Endothelial cell of umbilical vein (primary cell): Measurements from ENCODE around the gene PARP9. TPM values are rescaled to one million over a fixed set of nuclear protein-coding genes. Genes with fewer than 3 reads are reported as not detected.

ENCODE experiments used
- BruUV-seq: library from RNA; stranded (reverse); fragments of 400-500 nt; replicated peaks from 2 replicates; lab custom pipeline; 2021; lab: Mats Ljungman, UMichigan
- CTCF ChIA-PET: fragments of 300-600, 350-600 bp; sonication (Branson Sonifier 250); formaldehyde crosslinking; loops from one replicate; lab custom pipeline; 2021; ENCODE audit warnings: antibody characterized with exemption, inconsistent platforms; lab: Charles Lee
- POLR2A ChIA-PET: fragments of 300-600, 350-600 bp; sonication (Branson Sonifier 250); formaldehyde crosslinking; loops from one replicate; lab custom pipeline; 2021; ENCODE audit warnings: antibody characterized with exemption, inconsistent platforms; lab: Charles Lee
- DNase-seq: peaks from one replicate; pipeline ENCODE4 v3.0.0-alpha.2; 2011; ENCODE audit warnings: low read depth, low spot score
- FAIRE-seq: peaks from 2 replicates; lab custom pipeline; 2011; peaks lifted over from hg19 to GRCh38; lab: Jason Lieb, UNC
- H2AFZ ChIP-seq: 2 replicates; pipeline ENCODE4 v1.6.0; 2012; ENCODE audit warnings: low read depth, low read length, control low read depth, inconsistent platforms
- H3K27ac ChIP-seq: 2 replicates; pipeline ENCODE4 v1.5.1; 2011; ENCODE audit warnings: low read depth, mild to moderate bottlenecking, control low read depth, low read length, moderate library complexity; ENCODE audit not compliant: insufficient read depth
- H3K27me3 ChIP-seq, 2 experiments: 2 replicates each; pipeline versions ENCODE4 v1.6.0 to v1.6.1; 2011; ENCODE audit warnings: low read length in 2 of 2, mixed read lengths in 1 of 2; ENCODE audit not compliant: control insufficient read depth in 2 of 2, insufficient read depth in 2 of 2
- H3K36me3 ChIP-seq, 2 experiments: 2 replicates in 1 of 2; 3 replicates in 1 of 2; pipeline ENCODE4 v1.5.1; 2011; ENCODE audit warnings: low read length in 2 of 2, mild to moderate bottlenecking in 1 of 2, moderate library complexity in 1 of 2; ENCODE audit not compliant: control insufficient read depth in 2 of 2, insufficient read depth in 2 of 2; ENCODE audit errors: extremely low read depth in 1 of 2
- H3K4me1 ChIP-seq: 3 replicates; pipeline ENCODE4 v1.5.1; 2011; ENCODE audit warnings: mild to moderate bottlenecking, low read length; ENCODE audit not compliant: control insufficient read depth, insufficient read depth; ENCODE audit errors: extremely low read depth
- H3K4me2 ChIP-seq: 2 replicates; pipeline ENCODE4 v1.6.1; 2011; ENCODE audit warnings: low read length, control low read depth, mixed read lengths; ENCODE audit not compliant: insufficient read depth
- H3K4me3 ChIP-seq, 3 experiments: fragments of 200-600 bp in 1 of 3; sonication (generic), shearing (Covaris generic) in 1 of 3; replicated peaks in 1 of 3; 2 replicates each; pipeline ENCODE4 v1.5.1; 2011 to 2016; ENCODE audit warnings: control low read depth in 3 of 3, low read length in 3 of 3, mild to moderate bottlenecking in 2 of 3, inconsistent platforms in 1 of 3, low read depth in 1 of 3, moderate library complexity in 1 of 3; ENCODE audit not compliant: insufficient read depth in 1 of 3
- H3K79me2 ChIP-seq: 2 replicates; pipeline ENCODE4 v1.6.0; 2012; ENCODE audit warnings: low read length, inconsistent platforms; ENCODE audit not compliant: control insufficient read depth, insufficient read depth
- H3K9ac ChIP-seq: replicated peaks from 2 replicates; pipeline ENCODE3; 2011; ENCODE audit warnings: low read length, control low read depth; ENCODE audit not compliant: insufficient read depth; ENCODE audit errors: extremely low read depth
- H3K9me1 ChIP-seq: replicated peaks from 3 replicates; pipeline ENCODE4 v1.6.0; 2011; ENCODE audit warnings: mild to moderate bottlenecking, low read length; ENCODE audit not compliant: control insufficient read depth, insufficient read depth; ENCODE audit errors: extremely low read depth
- H3K9me3 ChIP-seq: replicated peaks from 2 replicates; pipeline ENCODE4 v1.5.1; 2012; ENCODE audit warnings: low read length, inconsistent platforms; ENCODE audit not compliant: control insufficient read depth, insufficient read depth
- H4K20me1 ChIP-seq: replicated peaks from 2 replicates; pipeline ENCODE3; 2011; ENCODE audit warnings: mild to moderate bottlenecking, low read length; ENCODE audit not compliant: control insufficient read depth, insufficient read depth; ENCODE audit errors: extremely low read depth
- CTCF ChIP-seq, 2 donors: IDR thresholded peaks; 1 replicate in 1 of 2; 2 replicates in 1 of 2; pipeline ENCODE4 v1.5.1; 2011; ENCODE audit warnings: low read length in 2 of 2, mild to moderate bottlenecking in 2 of 2, moderate library complexity in 2 of 2, control low read depth in 1 of 2, inconsistent platforms in 1 of 2, low read depth in 1 of 2; ENCODE audit not compliant: insufficient read depth in 1 of 2; ENCODE audit errors: extremely low read depth in 1 of 2
- FOS ChIP-seq: IDR thresholded peaks from 2 replicates; pipeline ENCODE4 v1.6.1; 2011; ENCODE audit warnings: mild to moderate bottlenecking, low read length, moderate library complexity, borderline replicate concordance; ENCODE audit not compliant: insufficient read depth
- GATA2 ChIP-seq: IDR thresholded peaks from 2 replicates; pipeline ENCODE4 v1.7.0; 2011; ENCODE audit warnings: low read depth, mild to moderate bottlenecking, moderate library complexity, mixed read lengths, low read length; ENCODE audit not compliant: insufficient read length, insufficient read depth
- MAX ChIP-seq: IDR thresholded peaks from 2 replicates; pipeline ENCODE4 v1.6.1; 2011; ENCODE audit not compliant: insufficient read depth, insufficient read length
- POLR2A ChIP-seq: IDR thresholded peaks from 2 replicates; pipeline ENCODE4 v1.6.1; 2012; ENCODE audit warnings: low read depth, mild to moderate bottlenecking, control low read depth, low read length
- POLR2AphosphoS5 ChIP-seq: IDR thresholded peaks from 2 replicates; pipeline ENCODE4 v1.6.1; 2012; ENCODE audit warnings: low read depth, mild to moderate bottlenecking, control low read depth, low read length, moderate library complexity; ENCODE audit not compliant: insufficient read depth
- dilution Hi-C: fragments of 300-500 bp; cut with MboI; formaldehyde crosslinking; loops from one replicate; pipeline ENCODE4 v1.15.0; 2019; ENCODE audit warnings: low sequenced_read_pairs; ENCODE audit not compliant: extremely low pct_ligation_motif_present
- intact Hi-C: fragments of 100-400 bp; cut with micrococcal nuclease; formaldehyde crosslinking; loops from one replicate; pipeline ENCODE4 v1.10.0; 2022
- polyA plus RNA-seq, 4 experiments: library from polyadenylated mRNA; depleted of rRNA in 3 of 4; stranded (reverse) in 3 of 4; unstranded in 1 of 4; fragments of >200 nt; gene quantifications; 2 replicates each; pipeline versions ENCODE4 v1.2.1 to v1.2.3, GENCODE V29; 2011 to 2012; ENCODE audit warnings: missing spikeins in 1 of 4
- total RNA-seq: library from RNA; stranded (reverse); gene quantifications from 2 replicates; pipeline ENCODE4 v1.2.3, GENCODE V29; 2021

The PARP9 gene
- total and polyA plus RNA-seq, 2 donors (not counting 3 experiments of a cell fraction or from before 2014, with no cell fraction given) = 10.1 to 12.5 TPM

DNA sequence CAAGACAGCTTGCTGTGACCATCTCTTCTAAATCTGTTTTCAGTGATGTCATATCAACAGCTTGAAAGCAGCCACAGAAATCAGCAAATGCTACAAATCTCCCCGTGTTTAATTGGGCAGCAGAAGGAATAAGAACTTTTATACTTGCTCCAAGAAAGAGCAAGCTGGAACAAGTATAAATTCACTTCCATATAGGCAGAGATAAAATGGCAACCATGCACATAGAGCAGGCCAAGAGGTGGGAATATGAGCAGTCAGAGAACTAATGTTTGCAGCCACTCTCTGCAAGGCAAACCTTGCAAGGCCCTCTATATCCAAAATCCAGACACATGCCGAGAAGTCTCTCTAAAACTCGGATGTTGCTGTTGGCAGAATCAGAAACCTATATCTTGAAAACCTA is 16.0 kb downstream of the PARP9 start:
- intact Hi-C loops (no loop called here), dilution Hi-C loops (no loop called here)
- Histone ChIP-seq H3K27me3 (no peaks in the 10 kb centered on the region), H3K4me2 (no peak overlapping the region), H3K27ac (no peak overlapping the region), H3K79me2 (no peaks in the 10 kb centered on the region), H3K9me1 (no peaks in the 10 kb centered on the region), H3K4me1 (no peaks in the 10 kb centered on the region), H3K9ac (no peak overlapping the region), H3K9me3 (no peaks in the 10 kb centered on the region), H3K36me3 (no peaks in the 10 kb centered on the region), H2AFZ (no peak overlapping the region), H3K4me3 (no peak overlapping the region), H4K20me1 (no peaks in the 10 kb centered on the region)
- no TSS peak for BruUV-seq
- FAIRE-seq = no peak
- TF ChIP-seq CTCF (IDR thresholded peaks at IDR 0.05; ENCODE audit: extremely low read depth in 1 of 2, insufficient read depth in 1 of 2, low read depth in 1 of 2, low read length in 2 of 2) (no peak), MAX (no peak), GATA2 (no peak), FOS (no peak), POLR2AphosphoS5 (no peak), POLR2A (no peak)
- ChIA-PET POLR2A (no interaction called here), CTCF (interaction anchor here (1.2 to 2.2 kb wide), 2 partner anchors 12 to 131 kb away, joined by 4 to 8 read pairs; no protein-coding TSS in a partner anchor)
- DNase-seq = no peak
